Activated naive CD4-positive, alpha-beta T cell treated with Interleukin-2 at 50 U/mL for 16 hours (primary cell): Measurements from ENCODE around the gene ZNHIT6.

ENCODE experiments used
- DNase-seq: peaks from one replicate; pipeline ENCODE4 v3.0.0-alpha.2; 2020

ZNHIT6 gene

DNA sequence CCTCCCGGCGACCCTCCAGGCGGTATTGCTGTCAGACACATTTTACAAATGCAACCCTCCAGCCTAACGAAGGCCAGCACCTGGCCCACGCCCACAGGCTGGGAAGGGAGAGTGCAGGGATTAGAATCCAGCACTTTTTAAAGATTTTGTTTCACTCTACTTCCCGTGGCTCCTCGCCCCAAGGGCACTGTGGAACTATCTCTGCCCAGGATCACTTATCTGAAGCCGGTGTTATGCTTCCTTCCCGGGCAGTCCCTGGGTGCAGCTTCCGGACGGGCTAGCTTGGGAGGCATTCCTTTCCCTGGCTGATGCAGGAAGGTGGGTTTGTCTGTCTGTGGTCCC is 91.9 kb downstream of the ZNHIT6 start:
- DNase-seq: no peak

DNA sequence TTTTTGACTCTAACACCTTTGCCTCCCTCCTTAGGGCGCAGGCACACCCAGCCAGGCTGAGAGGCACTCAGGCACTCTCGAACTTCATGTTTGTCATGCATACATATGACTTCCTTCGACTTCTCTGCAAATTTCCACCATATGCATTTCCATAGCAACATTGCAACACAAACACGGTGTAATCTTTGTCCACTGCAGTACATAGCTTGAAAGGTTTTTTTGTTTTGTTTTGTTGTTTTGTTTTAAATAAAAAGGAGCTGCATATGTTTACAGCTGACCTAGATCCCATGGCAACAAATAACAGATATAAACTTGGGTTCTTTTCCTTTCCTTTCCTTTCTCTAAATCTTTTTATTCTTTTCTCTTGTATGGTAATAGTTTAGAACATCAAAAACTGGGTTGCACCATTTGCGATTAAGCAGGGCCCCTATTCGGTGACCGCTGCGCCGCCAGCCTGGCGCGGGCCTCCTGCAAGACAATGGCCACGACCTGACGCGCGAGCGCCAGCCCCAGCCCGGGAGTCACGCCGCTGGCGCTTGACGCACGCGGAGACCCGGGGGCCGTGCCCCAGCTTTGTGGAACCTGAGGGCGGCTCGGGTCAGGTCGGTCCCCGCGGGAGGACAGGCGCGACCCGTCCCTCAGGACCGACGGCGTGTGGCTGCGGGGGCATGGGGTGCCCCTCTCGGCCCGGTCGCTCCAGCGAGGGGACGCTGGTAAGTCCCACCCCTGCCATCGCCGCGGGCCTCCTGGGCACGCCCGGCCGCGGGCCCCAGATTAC is 92.5 kb downstream of the ZNHIT6 start:
- DNase-seq: no peak

DNA sequence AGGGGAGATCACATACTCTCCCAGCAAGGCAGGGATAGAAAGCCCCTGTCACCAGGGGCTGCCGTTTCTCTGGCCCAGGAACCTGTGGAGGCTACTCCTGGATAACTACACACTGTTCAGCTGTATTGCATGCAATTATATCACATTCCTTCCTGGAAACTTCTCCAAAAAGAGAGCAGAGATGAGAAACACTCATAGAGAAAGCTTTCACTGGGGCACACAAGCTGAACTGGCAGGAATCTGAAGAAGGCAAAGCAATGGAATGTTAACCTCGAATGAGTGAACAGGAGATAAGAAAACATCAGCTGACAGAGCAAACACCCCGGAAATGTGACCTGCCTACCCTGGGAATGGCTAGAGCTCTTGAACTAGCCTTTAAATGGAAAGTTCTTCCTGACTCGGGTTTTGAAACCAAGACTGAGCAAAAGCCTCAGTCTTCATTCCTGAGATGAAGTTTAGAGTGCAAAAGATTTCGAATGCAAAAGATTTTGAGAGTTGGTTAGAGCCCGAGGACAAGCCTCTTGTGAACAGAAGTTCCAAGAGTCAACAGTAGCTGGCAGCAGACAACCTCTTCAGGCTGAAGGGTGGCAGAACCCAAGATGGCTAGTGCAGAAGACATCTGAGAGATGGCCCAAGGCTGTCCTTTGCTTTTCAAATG is 95.4 kb downstream of the ZNHIT6 start:
- no peak for DNase-seq

DNA sequence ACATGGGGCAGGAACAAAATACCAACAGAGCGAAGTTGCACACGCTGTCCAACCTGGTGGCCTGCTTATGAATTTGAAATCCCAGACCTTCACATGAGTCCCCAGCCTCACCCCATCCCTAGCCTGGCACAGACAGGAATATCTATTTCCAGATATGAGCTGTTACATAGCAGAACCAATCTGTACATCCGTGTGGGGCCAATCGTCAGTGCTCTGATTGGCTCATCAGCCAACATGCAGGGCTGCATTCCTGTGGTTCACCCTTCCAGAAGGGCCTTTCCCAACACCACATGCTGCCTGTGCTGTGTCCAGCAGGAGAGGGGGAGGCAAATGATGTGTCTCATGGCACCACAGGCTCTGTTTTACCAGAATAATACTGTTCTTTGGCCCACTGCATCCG is 96.4 kb downstream of the ZNHIT6 start:
- no peak for DNase-seq

DNA sequence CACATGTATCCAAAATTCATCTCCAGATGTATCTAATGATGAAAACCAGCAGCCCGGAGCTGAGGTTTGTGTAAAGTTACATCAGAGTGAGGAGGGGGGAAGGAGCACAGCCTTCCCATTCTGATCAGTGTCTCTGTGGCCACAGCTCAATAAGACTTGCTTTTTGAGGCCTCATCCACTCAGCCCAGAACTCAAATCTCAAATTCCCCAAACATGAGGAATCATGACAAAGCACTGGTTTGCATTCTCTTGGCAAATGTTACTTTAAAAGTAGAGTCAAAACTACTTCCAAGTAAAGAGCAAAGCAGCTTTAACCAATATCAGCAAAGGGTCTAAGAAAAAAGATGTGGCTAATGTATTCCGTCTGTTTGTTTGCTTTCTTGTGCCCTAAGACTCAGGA is 96.8 kb downstream of the ZNHIT6 start:
- DNase-seq: no peak

DNA sequence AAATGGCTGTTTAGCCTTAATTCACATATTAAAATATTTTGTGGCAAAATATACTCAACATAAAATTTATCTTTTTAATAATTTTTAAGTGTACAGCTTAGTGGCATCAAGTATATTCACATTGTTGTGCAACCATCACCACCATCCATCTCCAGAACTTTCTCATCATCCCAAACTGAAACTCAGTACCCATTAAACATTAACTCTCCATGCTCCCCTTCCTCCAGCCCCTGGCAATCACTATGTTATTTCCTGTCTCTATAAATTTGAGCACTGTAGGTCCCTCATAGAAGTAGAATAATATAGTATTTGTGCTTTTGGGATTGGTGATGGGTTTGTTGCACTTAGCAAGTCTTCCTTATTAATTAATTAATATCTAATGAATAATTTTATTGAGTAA is 98.3 kb downstream of the ZNHIT6 start:
- no peak for DNase-seq

DNA sequence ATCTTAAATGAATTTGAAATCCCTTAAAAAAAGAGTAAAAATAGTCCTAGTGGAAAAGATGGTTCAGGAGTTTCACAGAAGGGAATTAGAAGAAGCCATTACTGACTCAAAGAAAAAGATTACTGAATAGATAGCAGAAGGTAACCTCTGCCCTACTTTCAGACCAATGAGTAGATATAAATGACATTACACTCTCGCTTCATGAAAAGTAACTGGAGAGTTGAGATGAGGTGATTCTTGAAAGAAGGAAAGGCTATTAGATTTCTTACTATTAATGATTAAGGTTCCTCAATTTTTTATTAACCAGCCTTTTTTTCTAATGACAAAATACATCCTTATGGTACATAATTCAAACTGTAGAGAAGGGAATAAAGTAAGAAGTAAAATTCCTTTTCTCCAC is 99.4 kb downstream of the ZNHIT6 start:
- DNase-seq: no peak

DNA sequence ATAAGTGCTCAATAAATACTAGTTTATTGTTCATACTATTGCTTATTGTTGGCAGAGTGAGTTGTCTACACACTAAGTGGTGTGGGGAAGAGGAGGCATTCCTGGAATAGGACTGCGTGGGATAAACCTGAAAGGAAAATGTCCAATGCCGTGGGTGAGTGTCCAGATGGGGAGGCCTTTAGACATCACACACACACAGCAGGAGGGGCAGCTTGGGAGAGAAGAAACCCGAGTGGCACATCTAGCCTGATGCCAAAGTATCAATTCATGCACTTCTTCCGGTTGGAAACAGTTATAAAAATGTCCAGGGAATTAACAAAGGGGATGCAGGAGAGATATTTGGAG is 100.3 kb downstream of the ZNHIT6 start:
- no peak for DNase-seq

DNA sequence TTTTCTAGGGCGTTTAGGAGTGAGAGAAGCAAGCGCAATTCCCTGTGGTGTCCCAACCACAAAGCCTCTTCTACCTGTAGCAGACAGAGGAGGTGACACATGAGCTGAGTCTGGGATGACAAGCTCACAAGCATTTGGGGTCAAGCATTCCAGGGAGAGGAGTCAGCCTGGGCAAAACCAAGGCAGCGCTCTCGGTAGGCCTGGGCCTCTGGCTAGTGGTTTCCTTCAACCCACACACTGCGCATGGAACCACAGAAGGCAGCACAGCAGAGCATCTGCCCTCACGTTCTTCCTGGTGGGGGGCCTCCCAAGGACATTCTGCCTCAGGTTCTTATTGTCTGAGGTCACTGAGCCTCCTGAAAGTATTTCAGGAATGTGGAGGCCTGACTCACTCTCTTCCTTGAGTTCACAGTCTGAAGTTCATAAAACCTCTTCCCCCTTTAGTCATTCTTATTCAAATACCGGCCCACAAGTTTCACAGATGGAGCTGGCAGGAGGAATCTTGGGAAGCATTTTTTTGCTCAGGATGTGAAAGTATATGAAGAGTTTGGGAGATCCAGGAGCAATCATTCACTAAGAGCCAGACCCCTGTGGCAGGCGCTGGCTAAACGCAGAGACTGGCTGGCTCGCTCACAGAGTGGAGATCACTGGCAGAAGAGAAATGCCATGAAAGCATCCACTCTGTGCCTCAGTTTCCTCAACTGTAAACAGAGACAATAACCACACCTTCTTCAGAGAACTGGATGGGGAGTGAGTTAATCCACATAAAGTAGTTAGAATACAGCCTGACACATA is 100.9 kb downstream of the ZNHIT6 start:
- no peak for DNase-seq

DNA sequence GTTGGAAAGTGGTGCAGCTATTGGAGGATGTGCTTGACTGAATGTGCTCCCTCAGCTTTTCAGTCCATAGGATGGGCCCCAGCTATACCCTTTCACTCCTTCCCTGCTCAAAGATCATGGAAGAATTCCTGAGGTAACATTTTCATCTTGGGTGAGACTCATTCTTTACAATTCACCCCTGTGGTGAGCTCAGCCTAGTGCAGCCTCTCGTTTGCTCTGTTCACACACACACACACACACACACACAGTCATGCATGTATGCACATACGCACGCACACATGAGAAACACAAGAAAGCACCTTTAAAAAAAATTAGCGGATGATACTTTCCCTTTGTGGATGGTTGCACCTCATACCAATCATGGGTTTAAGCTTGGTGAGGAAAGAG is 101.8 kb downstream of the ZNHIT6 start:
- no peak for DNase-seq

DNA sequence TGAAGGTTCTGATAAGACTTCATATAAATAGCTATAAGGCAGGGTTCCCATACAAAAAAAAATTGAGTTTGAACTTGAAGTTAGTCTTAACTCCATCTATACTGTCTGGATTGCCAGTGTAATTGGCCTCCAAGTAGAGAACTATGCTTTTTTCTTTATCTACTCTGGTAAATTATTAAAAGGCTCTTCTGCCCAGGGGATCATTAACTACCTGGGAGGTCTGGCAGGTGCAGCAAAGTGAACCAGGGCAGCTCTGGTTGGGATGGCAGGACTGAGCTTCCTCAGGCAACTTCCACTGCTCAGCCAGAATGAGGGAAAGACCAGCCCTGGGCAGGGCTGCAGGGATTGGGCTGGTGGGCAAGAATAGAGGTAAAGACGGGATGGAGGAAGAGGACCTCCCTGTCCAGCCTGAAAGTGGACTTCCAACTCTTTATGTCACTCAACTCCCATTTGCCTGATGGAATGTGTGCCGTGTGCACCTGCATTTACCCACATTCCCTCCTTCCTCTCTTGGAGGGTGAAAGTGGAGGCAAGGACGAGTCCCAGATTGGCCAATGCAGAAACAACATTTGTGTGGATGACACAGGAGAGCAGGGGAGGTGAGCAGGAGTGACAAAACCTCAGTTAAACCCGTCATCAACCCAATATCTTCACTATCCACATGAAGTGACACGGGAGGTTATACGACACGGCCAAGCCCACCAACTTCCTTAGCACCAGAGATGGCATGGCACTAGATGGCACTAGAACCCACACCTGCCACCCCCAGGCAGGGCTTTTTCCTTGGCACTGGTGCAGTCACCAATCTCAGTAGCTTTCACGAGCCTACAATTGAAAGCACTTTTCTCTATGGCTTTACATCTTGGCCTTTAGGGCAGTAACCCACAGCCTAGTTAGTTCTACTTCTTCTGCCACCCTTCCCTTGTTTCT is 102.5 kb downstream of the ZNHIT6 start:
- no peak for DNase-seq

DNA sequence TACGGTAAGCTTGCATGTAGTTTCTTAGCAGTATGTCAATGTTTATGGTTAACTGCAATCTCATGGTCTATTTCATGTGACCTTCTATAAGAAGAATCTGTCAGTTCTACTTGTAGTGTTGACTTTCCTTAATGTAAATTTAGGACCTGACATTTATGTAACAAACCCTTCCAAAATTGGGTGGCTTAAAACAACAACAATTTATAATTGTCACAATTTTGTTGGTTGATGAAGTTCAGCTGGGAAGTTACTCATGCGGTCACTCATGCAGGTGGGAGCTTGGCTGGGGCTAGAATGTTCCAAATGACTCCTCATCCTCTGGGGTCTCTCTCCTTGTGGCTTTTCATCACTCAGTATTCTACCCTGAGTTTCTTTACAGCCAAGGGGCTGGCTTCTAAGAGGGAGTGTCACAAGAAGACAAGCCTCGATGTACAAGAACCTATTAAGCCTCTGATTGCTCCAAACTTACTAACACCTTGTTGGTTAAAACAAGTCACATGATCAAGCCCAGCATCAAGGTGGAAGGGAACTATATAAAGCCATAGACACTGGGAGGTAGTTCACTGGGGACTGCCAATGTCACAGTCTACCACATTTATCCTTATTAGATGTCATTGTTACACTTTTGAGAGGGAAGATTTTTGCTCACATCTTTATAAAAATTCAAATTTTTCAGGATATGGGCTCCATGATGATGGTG is 103.8 kb downstream of the ZNHIT6 start:
- DNase-seq: no peak

DNA sequence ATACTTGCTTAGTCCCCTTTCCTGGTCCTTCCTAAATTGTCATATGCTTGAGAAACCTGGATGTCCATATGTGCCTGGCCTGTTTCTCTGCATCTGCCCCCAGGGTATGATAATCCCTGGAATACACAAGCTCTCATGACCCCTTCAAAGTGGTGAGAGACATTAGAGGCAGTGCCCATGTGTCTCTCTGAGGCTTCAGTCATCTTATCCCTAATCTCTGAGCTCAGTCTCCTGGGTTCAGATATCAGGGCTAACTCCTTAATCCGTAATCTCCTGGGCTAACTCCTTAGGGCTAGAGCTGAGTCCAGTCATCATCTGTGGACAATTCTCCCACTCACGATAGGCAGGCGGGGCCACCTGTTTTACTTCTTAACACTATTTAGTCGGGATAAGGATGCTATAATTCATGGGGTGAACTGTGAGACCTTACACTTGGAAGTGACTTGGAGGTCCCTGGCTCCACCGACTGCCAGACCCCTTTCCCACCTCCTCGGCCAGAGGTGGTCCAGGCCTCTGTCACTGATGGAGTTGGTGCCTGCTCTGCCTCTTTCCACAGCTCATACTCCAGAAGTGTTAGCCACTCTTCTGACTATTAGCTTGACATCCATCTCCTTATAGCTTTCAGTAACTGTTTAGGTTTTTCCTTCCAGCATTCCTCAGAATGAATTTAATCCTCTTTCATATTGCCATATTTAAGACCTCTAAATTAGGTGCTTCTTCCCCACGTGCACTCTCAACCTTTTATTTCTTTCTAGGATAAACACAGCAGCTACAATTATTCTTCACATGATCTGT is 105.0 kb downstream of the ZNHIT6 start:
- DNase-seq: no peak

DNA sequence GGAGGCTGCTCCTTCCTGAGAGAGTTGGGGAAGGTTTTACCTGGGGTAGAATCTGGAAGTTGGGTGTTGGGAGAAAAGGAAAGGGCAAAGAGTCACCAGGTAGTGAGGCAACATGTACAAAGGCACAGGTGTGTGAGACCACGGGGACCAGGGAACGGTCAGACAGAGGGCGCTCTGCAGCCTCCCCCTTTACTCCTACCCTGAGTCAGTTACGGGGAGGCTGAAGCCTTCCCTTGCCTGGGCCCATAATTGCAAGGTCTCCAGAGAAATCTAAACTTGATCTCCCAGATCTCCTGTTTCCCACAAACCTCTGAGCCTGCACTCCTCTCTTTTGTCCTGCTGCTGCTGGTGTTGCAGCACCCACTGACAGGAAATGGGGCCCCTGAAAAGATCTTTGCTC is 105.7 kb downstream of the ZNHIT6 start:
- DNase-seq: no peak

DNA sequence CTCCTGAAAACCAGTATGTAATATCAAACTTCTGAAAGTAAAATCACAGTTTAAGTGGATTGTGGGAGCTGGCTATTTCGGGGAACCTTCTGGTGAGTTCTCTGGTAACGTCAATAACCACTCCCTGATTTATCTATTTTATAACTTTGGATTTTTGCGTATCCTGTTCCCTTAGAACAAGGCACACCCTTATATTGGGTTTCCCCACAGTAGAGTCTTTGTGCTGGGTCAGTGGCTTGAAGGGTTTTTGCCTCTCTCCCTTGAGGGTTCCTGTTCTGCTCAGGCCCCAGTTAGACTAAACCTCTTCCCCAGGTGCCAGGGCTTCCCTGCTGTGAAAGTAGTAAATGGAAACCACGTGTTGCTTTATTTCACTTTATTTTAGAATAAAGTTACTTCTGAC is 106.3 kb downstream of the ZNHIT6 start:
- no peak for DNase-seq

DNA sequence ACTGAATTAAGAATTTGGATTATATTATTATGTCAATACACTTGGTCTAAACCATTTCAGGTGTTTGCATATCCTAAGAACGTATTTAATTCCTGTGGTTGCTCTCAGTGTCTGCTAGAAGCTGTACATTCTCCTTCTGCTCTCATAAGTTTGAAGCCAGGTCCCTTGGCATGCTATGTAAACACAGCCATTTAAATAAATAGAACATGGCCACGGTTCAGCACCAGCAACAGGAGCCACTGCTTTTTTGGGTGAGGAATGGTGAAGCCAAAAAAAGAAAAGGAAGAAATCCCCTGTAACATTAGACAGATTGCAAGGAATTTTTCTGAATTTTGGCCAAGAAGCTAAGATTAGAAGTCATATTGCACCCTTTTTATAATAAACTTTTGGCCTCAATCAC is 108.6 kb downstream of the ZNHIT6 start:
- DNase-seq: no peak
